ENCODE results near the gene THAP12.

DNA sequence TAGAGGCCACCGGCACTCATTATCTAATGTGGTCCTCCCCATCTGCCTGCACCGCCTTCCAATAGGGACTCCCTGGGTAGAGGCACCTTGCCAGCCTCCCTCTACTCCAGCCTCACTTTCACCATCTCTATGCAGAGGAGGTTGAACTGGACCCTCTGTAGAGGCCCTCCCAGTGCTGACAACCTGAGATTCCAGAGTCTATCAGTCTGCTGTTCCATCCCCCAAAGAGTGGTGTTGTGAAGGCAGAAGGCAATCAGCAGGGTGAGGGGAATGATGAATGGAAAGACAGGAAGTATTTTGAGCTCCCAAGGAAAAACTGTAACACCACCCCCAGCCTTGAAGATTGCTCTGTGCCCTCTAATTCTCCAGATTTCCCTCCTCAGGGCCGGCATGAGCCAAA, 77.9 kb downstream of the THAP12 start:
- TF ChIP-seq EZH2 (IDR thresholded peaks at IDR 0.05; ENCODE audit: insufficient read depth, poor library complexity, severe bottlenecking) (no peak), EZH2phosphoT487 (IDR thresholded peaks at IDR 0.05; ENCODE audit: insufficient read depth, low read depth) (no peak)

All from GM23248 (cell line).